Psoas muscle (tissue), 8 donors: ENCODE data around the gene HMGN4. TPM values are rescaled to one million over a fixed set of nuclear protein-coding genes. Genes with fewer than 3 reads are reported as not detected.

Source experiments
- ATAC-seq, 4 donors: fragments of 200-7000 bp; cut with Tn5 transposase; one replicate each; pipeline ENCODE4 v1.9.1; 2020; ENCODE audit warnings: moderate library complexity in 3 of 4, mild to moderate bottlenecking in 2 of 4
- DNase-seq, 2 donors: peaks; one replicate each; pipeline ENCODE4 v3.0.0-alpha.2; 2020
- H3K27ac ChIP-seq: fragments of 200-600 bp; one replicate; pipeline ENCODE4 v1.8.0; 2022
- H3K27me3 ChIP-seq, 3 donors: fragments of 200-600 bp in 1 of 3; one replicate each; pipeline versions ENCODE4 v1.6.1 to v1.8.0; 2013 to 2022; ENCODE audit warnings: low read length in 2 of 3, mild to moderate bottlenecking in 2 of 3, moderate library complexity in 1 of 3; ENCODE audit not compliant: insufficient read depth in 3 of 3
- H3K36me3 ChIP-seq, 2 donors: fragments of 200-600 bp in 1 of 2; one replicate each; pipeline versions ENCODE4 v1.6.1 to v1.8.0; 2013 to 2022; ENCODE audit warnings: low read depth in 1 of 2, mild to moderate bottlenecking in 1 of 2, moderate library complexity in 1 of 2; ENCODE audit not compliant: insufficient read depth in 1 of 2
- H3K4me1 ChIP-seq: fragments of 200-600 bp; one replicate; pipeline ENCODE4 v1.8.0; 2022
- H3K4me3 ChIP-seq: fragments of 200-600 bp; one replicate; pipeline ENCODE4 v1.8.0; 2022; ENCODE audit warnings: mild to moderate bottlenecking
- H3K9me3 ChIP-seq: fragments of 200-600 bp; one replicate; pipeline ENCODE4 v1.8.0; 2022
- CTCF ChIP-seq: fragments of 200-600 bp; IDR thresholded peaks from one replicate; pipeline ENCODE4 v1.8.0; 2022; ENCODE audit warnings: antibody characterized with exemption
- WGBS, 3 donors: extraction: QIAGEN DNeasy Blood & Tissue Kit; methylation state at CpG; one replicate each; pipeline versions ENCODE4 v1.1.6 to v1.1.7; 2013; 5-methylcytosine and 5-hydroxymethylcytosine counted together
- intact Hi-C, 2 donors: fragments of 100-400 bp; cut with DNase I; formaldehyde crosslinking; loops; one replicate each; pipeline versions ENCODE4 v1.11.0 to v1.14.2; 2022
- polyA plus RNA-seq, 3 donors: library from polyadenylated mRNA; stranded (reverse); fragments of 200-250 nt; gene quantifications; one replicate each; pipeline ENCODE4 v1.2.3, GENCODE V29; 2013
- total RNA-seq, 4 donors: library from RNA; stranded (reverse); fragmentation: NEBNext Ultra II Directional in 2 of 4; extraction: Animal tissue kit (Norgen Biotek cat#: 25700) in 2 of 4; gene quantifications; one replicate each; pipeline versions ENCODE4 v1.2.1 to v1.2.4, GENCODE V29; 2021 to 2023
- donor health status: healthy with polysubstance abuse.
- donor health status: DM: no; HTN: no; CAD: no; lungs with moderate emphysema.
- donor health status: Bipolar disorder and iron deficiency.
- donor health status: healthy.
- donor health status: DM: yes; HTN: yes; CAD: no.
- donor health status: DM: no; HTN: no; CAD: no.
- donor health status: DM: no; HTN: no; CAD: no.
- donor health status: DM: yes; HTN: yes; CAD: no.

The HMGN4 gene
- total and polyA plus RNA-seq, 7 donors, result 15.5 to 63.9 (median 29.7) TPM

- Histone ChIP-seq H3K27ac (no peak overlapping the region), H3K27me3 (no peaks in the 10 kb centered on the region), H3K9me3 (no peaks in the 10 kb centered on the region), H3K4me1 (peaks cover 3% of the 10 kb centered on the region), H3K4me3 (peak overlapping the region; percentile 67), H3K36me3 (no peaks in the 10 kb centered on the region)
- no peak for ATAC-seq
- 50 to 51% (median 50%) methylated on average over 19 of the region's 19 CpGs for WGBS, 3 donors
- no peak for DNase-seq
- TF ChIP-seq CTCF, result no peak
- intact Hi-C loops, result loop anchor here in 1 of 2 donors (2.0 to 5.0 kb wide), 2 partner anchors 13 to 243 kb away; no protein-coding TSS in a partner anchor
Observed at GRCh38 chr6:26555505-26556262, 17.5 kb downstream of the HMGN4 start.

GRCh38 chr6:26556263-26557070 lies 18.3 kb downstream of the HMGN4 start:
- H3K27ac ChIP-seq, result peak overlapping the region; percentile 4
- WGBS, 3 donors, result 25 to 37% (median 28%) methylated on average over 16 of the region's 16 CpGs
- DNase-seq, result peak in 1 of 2 donors; percentile 45

GRCh38 chr6:26561533-26562466 lies 23.6 kb downstream of the HMGN4 start:
- 85 to 94% (median 85%) methylated on average over 17 of the region's 17 CpGs for WGBS, 3 donors

More at GRCh38 chr6:26556263-26557070, 18.3 kb downstream of the HMGN4 start:
- Histone ChIP-seq H3K36me3 (no peaks in the 10 kb centered on the region), H3K27me3 (no peaks in the 10 kb centered on the region), H3K4me1 (peaks cover 3% of the 10 kb centered on the region), H3K4me3 (no peak overlapping the region), H3K9me3 (no peaks in the 10 kb centered on the region)
- ATAC-seq, result peak in 3 of 4 donors; percentile 24 to 36 (median 29)
- intact Hi-C loops, result loop anchor here in 1 of 2 donors (5.0 kb wide), 1 partner anchor 244 kb away; no protein-coding TSS in a partner anchor
- no peak for TF ChIP-seq CTCF

More at GRCh38 chr6:26561533-26562466, 23.6 kb downstream of the HMGN4 start:
- no peak overlapping the region for H3K27ac ChIP-seq
- no peak for ATAC-seq
- DNase-seq, result no peak
- intact Hi-C loops, result loop anchor here in 1 of 2 donors (10.0 kb wide), 1 partner anchor 217 kb away; no protein-coding TSS in a partner anchor
- H3K4me3 ChIP-seq, result no peak overlapping the region
- no peaks in the 10 kb centered on the region for H3K4me1 ChIP-seq
- no peak for TF ChIP-seq CTCF
- H3K9me3 ChIP-seq, result no peaks in the 10 kb centered on the region
- no peaks in the 10 kb centered on the region for H3K36me3 ChIP-seq
- H3K27me3 ChIP-seq, result no peaks in the 10 kb centered on the region
